GM12872 (cell line): ENCODE data around the gene SPAG16.

Source experiments
- TF ChIP-seq, protein P1 (sequence below): IDR thresholded peaks from 3 replicates; pipeline ENCODE4 v1.5.1; 2011; ENCODE audit warnings: low read depth, mild to moderate bottlenecking, low read length, moderate library complexity; ENCODE audit not compliant: insufficient read depth

Gene SPAG16

DNA sequence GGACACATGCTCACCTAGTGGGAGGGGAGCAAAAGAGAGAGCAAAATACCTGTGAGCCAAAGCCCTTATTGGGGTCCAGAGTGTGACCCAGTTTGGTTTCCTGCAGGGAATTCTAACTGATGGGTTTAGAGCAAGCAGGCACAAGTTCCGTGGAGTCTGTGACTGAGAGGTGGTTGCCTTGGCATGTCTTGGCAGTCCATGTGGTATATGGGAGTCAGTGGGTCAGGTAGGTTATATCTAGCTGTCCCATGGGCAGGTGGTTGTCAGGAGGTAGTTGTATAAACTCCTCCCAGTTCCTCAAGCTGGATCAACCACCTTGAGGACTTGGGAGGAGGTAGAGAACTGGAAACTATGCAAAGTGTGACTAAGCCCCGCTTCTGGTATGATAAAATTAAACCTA lies 673.8 kb downstream of the SPAG16 start:
- TF ChIP-seq, protein P1, sequence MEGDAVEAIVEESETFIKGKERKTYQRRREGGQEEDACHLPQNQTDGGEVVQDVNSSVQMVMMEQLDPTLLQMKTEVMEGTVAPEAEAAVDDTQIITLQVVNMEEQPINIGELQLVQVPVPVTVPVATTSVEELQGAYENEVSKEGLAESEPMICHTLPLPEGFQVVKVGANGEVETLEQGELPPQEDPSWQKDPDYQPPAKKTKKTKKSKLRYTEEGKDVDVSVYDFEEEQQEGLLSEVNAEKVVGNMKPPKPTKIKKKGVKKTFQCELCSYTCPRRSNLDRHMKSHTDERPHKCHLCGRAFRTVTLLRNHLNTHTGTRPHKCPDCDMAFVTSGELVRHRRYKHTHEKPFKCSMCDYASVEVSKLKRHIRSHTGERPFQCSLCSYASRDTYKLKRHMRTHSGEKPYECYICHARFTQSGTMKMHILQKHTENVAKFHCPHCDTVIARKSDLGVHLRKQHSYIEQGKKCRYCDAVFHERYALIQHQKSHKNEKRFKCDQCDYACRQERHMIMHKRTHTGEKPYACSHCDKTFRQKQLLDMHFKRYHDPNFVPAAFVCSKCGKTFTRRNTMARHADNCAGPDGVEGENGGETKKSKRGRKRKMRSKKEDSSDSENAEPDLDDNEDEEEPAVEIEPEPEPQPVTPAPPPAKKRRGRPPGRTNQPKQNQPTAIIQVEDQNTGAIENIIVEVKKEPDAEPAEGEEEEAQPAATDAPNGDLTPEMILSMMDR = no peak

DNA sequence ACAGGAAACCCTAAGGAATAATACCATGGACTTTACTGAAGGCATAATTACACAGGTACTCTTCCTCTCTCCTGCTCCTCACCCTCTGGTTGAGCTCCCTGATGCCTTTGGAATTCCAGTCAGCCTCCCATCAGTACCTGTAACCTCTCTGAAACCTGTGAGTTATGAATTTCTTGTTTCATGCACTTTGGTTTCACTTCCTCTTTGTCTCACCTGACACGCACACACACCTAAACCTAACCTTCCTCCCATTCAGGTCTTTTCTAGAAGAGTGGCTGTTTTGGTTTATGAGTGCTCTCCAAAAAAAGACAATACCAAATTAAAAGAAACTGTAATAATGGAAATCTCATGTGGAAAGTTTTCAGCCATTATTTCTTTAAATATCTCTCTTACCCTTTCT lies 675.3 kb downstream of the SPAG16 start:
- TF ChIP-seq, protein P1 = no peak

DNA sequence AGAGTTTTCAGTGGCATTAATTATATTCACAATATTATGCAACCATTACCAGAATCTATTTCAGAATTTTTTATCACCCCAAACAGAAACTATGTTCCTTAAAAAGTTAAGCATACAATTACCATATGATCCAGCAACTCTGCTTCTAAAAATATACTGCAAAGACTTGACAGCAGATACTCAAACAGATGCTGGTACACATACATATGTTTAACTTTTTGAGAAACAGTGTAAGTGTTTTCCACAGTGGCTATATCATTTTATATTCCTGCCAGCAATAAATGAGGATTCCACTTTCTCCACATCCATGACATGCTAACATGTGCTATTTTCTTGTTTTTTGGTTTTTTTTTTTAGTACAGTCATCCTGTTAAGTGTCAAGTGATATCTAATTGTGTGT lies 687.3 kb downstream of the SPAG16 start:
- TF ChIP-seq, protein P1 = no peak

DNA sequence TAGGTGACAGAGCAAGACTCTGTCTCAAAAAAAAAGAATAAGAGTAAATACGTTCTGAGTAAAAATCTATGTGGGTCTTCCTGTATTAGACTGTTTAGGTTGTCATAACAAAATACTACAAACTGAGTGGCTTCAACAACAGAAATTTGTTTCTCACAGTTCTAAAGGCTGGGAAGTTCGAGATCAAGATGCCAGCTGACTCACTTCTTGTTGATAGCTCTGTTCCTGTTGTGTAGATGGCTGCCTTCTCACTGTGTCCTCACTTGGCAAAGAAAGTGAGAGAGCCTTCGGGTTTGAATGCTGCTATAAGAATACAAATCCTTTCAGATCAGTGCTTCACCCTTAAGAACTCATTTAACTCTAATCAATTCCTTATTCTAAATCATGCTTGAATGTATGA lies 696.6 kb downstream of the SPAG16 start:
- TF ChIP-seq, protein P1 = no peak

DNA sequence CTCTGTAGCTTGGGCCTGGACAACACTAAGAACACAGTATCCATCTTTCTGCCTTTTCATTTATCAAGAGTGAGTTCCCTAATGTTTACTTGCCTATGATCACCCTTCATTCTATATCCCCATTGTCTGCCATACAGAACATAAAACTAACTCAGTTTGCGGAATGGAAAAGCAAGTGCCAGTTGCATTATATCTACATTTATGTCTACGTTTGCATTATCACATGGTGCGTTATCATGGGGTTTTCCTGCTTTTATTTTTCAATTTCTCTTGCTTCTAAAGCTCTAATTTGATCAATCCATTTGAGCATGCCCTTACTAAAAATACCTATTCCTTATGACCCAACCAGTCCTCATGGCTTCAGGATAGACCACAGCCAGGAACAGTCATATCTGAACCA lies 704.9 kb downstream of the SPAG16 start:
- TF ChIP-seq, protein P1 = no peak

DNA sequence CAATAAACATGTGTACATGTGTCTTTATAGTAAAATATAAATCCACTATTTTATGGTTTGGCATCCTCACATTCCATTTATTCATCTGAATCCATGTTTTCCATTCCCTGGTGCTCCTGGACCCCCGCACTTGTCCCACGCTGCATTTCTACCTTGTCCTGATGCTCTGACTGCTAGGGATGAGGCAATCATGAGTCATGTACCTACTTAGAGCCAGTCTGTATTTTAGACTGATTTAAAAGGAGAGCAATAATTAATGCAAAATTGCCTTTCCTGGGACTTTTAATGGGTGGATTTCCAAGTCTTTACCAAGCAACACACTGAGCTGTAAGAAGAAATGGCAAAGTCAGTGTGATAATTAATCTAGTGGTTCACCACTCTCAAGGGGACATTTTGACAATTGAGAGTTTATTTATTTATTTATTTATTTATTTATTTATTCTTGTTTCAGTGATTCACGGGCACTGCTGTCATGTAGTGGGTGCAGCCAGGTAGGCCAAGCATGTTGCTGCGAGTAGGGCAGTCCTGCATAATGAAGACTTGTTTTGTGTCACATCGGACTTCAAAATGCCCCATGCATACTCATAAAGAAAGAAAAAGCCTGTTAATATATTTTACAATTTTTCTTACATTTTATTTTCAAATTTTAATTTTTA lies 707.3 kb downstream of the SPAG16 start:
- TF ChIP-seq, protein P1 = no peak

DNA sequence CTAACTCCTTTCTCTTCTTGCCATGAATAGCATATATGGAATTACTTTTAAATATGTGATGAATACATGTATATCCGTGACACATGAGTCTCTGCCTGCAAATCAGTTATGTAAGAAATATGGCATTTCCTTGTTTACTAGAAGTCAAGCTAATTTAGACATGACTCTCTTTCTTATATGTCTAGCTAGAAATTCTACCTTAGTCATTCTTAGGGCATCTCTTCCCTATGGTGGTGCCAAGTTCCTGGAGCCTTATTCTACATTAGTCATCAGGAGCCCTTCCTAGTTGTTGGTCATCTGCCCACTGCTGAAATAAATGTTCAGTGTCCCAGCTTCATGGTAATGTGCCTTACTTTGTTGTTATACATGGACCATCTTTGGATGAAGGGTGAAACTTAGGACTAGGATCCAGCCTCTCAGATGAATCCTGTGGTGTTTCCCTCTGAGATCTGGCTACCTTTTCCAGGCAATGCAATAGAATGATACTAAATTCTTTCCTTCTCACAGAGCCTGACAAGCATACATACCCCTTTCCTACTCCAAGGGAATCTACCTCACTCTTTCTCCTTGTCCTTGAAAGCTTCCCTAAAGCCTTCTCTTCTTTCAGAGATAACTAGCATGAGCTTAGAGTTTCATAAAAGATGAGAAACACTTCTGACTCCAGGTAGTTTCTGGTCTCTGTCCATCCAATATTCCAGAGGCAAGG lies 711.3 kb downstream of the SPAG16 start:
- TF ChIP-seq, protein P1 = no peak
